ENCODE measurements around the gene KLK13. TPM values are rescaled to one million over a fixed set of nuclear protein-coding genes. Genes with fewer than 3 reads are reported as not detected.

The KLK13 gene
- total RNA-seq, 1 donor from 2014 or later = not detected

- Mint-ChIP-seq H3K36me3 (no peaks in the 10 kb centered on the region), H3K4me1 (peaks cover 3% of the 10 kb centered on the region), H3K4me3 (no peak overlapping the region), H3K27ac (no peak overlapping the region), H3K27me3 (ENCODE audit: insufficient read depth, low read depth) (peaks cover 23% of the 10 kb centered on the region), H3K9me3 (peaks cover 3% of the 10 kb centered on the region)
- no peak overlapping the region for H3K9ac ChIP-seq
- no peak overlapping the region for H3K4me2 ChIP-seq
- no peak for DNase-seq (ENCODE audit: low spot score)
- H3K27me3 ChIP-seq = no peaks in the 10 kb centered on the region
- H4K20me1 ChIP-seq (ENCODE audit: low read depth) = no peaks in the 10 kb centered on the region
- H3F3A ChIP-seq (ENCODE audit: low read depth) = no peaks in the 10 kb centered on the region
- TF ChIP-seq EZH2phosphoT487 (IDR thresholded peaks at IDR 0.05) (no peak), EZH2 (IDR thresholded peaks at IDR 0.05) (no peak), CTCF (IDR thresholded peaks at IDR 0.05) (no peak)
- peaks cover 25% of the 10 kb centered on the region for H3K4me1 ChIP-seq
- no peaks in the 10 kb centered on the region for H3K79me2 ChIP-seq (ENCODE audit: low read depth)
- H3K36me3 ChIP-seq = no peaks in the 10 kb centered on the region
- no peak overlapping the region for H2AFZ ChIP-seq (replicated peaks)
- no peak overlapping the region for H3K27ac ChIP-seq
- H3K4me3 ChIP-seq = no peak overlapping the region
- H3K9me3 ChIP-seq (ENCODE audit: low read depth) = no peaks in the 10 kb centered on the region
Observed at GRCh38 chr19:51025809-51026553, 38.9 kb downstream of the KLK13 start.

- Histone ChIP-seq H3K4me2 (no peak overlapping the region), H4K20me1 (ENCODE audit: low read depth) (no peaks in the 10 kb centered on the region), H3K27ac (no peak overlapping the region), H3K4me3 (no peak overlapping the region), H3F3A (ENCODE audit: low read depth) (peaks cover 4% of the 10 kb centered on the region), H3K79me2 (ENCODE audit: low read depth) (no peaks in the 10 kb centered on the region), H3K9ac (no peak overlapping the region), H3K36me3 (no peaks in the 10 kb centered on the region), H3K27me3 (peaks cover 5% of the 10 kb centered on the region), H2AFZ (replicated peaks) (no peak overlapping the region), H3K9me3 (ENCODE audit: low read depth) (no peaks in the 10 kb centered on the region), H3K4me1 (peaks cover 25% of the 10 kb centered on the region)
- Mint-ChIP-seq H3K27me3 (ENCODE audit: insufficient read depth, low read depth) (peaks cover 20% of the 10 kb centered on the region), H3K36me3 (no peaks in the 10 kb centered on the region), H3K4me1 (peaks cover 3% of the 10 kb centered on the region), H3K27ac (no peak overlapping the region), H3K4me3 (no peak overlapping the region), H3K9me3 (peaks cover 3% of the 10 kb centered on the region)
- no peak for TF ChIP-seq CTCF (IDR thresholded peaks at IDR 0.05)
- no peak for TF ChIP-seq EZH2phosphoT487 (IDR thresholded peaks at IDR 0.05)
- TF ChIP-seq EZH2 (IDR thresholded peaks at IDR 0.05) = no peak
- no peak for DNase-seq (ENCODE audit: low spot score)
Observed at GRCh38 chr19:51025401-51025800, 39.5 kb downstream of the KLK13 start.

- Mint-ChIP-seq H3K27ac (no peak overlapping the region), H3K9me3 (peaks cover 3% of the 10 kb centered on the region), H3K27me3 (ENCODE audit: insufficient read depth, low read depth) (peaks cover 22% of the 10 kb centered on the region), H3K36me3 (no peaks in the 10 kb centered on the region), H3K4me3 (no peak overlapping the region), H3K4me1 (peaks cover 3% of the 10 kb centered on the region)
- Histone ChIP-seq H3K27me3 (peaks cover 10% of the 10 kb centered on the region), H4K20me1 (ENCODE audit: low read depth) (peaks cover 1% of the 10 kb centered on the region), H3K79me2 (ENCODE audit: low read depth) (no peaks in the 10 kb centered on the region), H3K4me1 (peaks cover 25% of the 10 kb centered on the region), H3F3A (ENCODE audit: low read depth) (peaks cover 7% of the 10 kb centered on the region), H3K27ac (no peak overlapping the region), H3K9ac (no peak overlapping the region), H2AFZ (replicated peaks) (no peak overlapping the region), H3K4me2 (no peak overlapping the region), H3K4me3 (no peak overlapping the region), H3K9me3 (ENCODE audit: low read depth) (no peaks in the 10 kb centered on the region), H3K36me3 (no peaks in the 10 kb centered on the region)
- TF ChIP-seq CTCF (IDR thresholded peaks at IDR 0.05) = no peak
- no peak for TF ChIP-seq EZH2phosphoT487 (IDR thresholded peaks at IDR 0.05)
- TF ChIP-seq EZH2 (IDR thresholded peaks at IDR 0.05) = no peak
- DNase-seq (ENCODE audit: low spot score) = no peak
Observed at GRCh38 chr19:51024924-51025323, 40.0 kb downstream of the KLK13 start.

Measured in neural progenitor cell (in vitro differentiated cells).